GM18505 (cell line): ENCODE data around the gene NCS1.

Source experiments
- ATAC-seq: cut with Tn5 transposase; IDR thresholded peaks from one replicate; pipeline ENCODE4 v1.9.1; 2021; ENCODE audit not compliant: unreplicated experiment
- POLR2A ChIP-seq: IDR thresholded peaks from 4 replicates; pipeline ENCODE4 v1.6.1; 2011; ENCODE audit warnings: borderline replicate concordance; ENCODE audit not compliant: insufficient read depth, insufficient read length; ENCODE audit errors: extremely low read depth

NCS1 gene

GRCh38 chr9:130172161-130172857 is at the start of gene NCS1:
Gene NCS1 (plus strand): TSS chr9:130172404. CDS start chr9:130172664, 260 bp downstream.
- no peak for ATAC-seq
- no peak for TF ChIP-seq POLR2A

- TF ChIP-seq POLR2A: no peak
- no peak for ATAC-seq
Measured at GRCh38 chr9:130122456-130122855, 49.7 kb upstream of the NCS1 start.

- TF ChIP-seq POLR2A: no peak
- ATAC-seq: no peak
Measured at GRCh38 chr9:130124085-130124860, 47.9 kb upstream of the NCS1 start.

- TF ChIP-seq POLR2A: no peak
- ATAC-seq: no peak
Measured at GRCh38 chr9:130126721-130127433, 45.3 kb upstream of the NCS1 start.

DNA sequence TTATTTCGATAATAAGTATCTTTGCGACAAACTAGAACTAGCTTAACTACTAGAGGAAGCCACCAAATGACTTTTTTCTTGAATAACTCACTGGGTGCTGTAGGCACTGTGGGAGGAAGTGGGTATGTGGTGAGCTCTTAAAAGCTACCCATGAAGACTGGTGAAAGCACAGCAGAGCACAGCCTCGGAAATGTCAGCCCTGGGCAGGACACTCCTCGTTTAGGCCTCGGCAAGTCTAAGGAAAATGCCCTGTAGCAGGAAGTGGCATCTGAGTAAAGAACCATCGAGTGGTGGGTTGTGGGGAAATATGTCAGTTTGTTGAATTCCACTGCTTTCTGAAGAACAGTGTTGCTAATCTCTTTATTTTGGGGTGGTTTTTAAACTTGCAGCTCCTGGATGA is 44.0 kb upstream of the NCS1 start:
- TF ChIP-seq POLR2A: peak; percentile 40
- ATAC-seq: peak; percentile 63

DNA sequence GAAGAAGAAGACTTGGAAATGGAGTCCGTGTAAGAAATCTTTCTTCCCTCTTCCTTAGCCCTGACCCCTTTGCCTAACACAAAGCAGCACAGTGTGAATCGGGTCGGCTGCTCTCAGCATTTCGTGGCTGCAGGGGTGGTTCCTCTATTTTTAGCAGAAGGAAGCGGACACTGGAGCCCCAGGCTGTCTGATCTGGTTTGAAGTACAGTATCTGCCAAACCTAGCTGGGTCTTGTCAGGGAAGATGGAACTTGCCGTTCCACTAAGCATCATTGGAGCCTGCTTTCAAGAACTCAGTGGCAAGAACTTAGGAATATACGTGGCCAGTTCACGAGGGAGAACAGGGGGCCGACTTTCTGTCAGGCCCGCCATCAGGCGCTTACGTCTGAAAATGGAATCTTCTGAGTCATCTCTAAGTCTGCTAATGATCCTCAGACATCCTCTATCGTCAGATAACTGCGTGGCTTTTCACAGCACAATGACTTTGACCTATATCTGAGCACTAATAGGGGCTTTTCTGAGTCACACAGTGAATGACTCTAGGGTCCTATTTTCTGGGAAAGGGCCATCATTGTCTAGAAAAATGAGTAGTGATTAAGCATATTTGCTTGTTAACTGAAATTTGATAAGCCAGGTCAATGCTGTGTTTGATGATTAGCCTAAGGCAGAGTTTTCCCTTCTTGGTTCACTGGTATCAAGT is 43.3 kb upstream of the NCS1 start:
- peak; percentile 58 for ATAC-seq

DNA sequence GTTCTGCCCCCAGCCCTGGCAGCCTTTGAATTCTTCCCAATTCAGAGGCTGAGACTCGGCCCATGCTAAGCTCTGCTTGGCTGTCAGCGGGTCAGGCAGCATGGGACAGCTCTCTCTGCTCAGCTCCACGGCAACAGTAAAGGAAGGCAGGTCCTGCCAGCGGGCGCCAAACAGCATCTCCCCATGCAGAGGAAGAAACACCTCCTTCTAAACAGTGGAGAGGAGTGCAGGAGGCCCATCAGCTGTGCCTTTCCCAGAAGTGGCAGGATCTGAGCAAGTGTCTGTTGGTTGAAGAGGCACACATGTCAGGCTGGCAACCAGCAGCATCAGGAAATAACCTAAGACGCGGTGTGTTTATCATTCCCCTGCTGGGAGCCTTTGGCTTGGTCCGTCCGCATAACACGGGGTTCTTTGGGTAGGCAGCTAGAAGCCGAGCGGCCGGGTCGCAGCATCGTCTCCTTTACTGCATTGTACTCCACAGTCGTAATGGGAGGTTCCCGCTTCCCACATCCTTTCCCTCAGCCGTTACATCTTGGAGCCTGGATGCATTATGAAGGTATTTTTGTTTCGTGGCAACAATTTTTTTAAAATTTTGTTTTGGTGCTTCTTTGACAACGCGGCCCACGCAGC is 42.7 kb upstream of the NCS1 start:
- ATAC-seq: no peak
- TF ChIP-seq POLR2A: no peak

More for the DNA sequence above, 43.3 kb upstream of the NCS1 start:
- TF ChIP-seq POLR2A: peak; percentile 32

GRCh38 chr9:130132746-130133145 is 39.5 kb upstream of the NCS1 start:
- no peak for TF ChIP-seq POLR2A
- ATAC-seq: no peak

- TF ChIP-seq POLR2A: no peak
- ATAC-seq: no peak
Measured at GRCh38 chr9:130137081-130137640, 35.0 kb upstream of the NCS1 start.

DNA sequence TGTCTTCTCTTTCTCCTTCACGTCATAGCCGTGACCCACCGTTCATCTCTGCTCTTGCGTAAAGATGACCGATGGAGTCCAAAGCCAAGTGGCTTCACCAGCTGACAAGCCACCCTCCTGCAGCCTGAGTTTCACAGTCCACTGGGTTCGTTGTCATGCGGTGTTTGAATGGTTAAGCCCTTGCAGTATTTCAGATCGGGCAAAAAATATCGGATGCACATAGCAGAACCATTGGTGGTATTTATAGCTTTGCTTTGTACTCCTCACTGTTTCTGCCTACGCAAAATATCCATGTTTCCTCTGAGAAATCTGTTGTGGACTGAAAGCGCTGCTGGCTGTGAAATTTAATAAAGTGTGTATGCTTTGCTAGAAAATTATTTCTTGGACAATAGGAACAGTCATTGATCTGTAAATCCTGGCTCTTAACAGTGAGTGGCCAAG is 34.5 kb upstream of the NCS1 start:
- no peak for TF ChIP-seq POLR2A
- no peak for ATAC-seq

DNA sequence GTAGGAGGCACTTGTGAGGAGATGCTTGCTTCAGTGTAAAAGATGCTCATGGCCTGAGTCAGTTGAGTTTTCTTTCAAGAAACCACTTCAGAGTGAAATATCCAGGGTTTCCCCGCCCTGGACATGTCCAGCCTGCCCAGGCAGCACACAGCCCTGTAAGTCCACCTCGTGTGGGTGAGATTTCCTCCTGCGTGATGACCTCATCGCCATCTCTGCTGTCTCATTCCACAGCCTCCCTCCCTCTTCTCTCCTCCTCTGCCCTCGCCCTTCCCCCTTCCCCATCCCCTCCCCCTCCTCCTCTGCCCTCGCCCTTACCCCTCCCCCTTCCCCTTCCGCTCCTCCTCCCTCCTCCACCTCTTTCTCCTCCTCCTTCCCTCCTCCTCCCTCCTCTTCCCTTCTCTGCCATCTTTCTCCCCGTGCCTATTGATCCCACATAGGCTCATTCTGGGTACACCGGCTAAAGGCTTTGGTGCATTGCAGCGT is 34.0 kb upstream of the NCS1 start:
- ATAC-seq: no peak
- no peak for TF ChIP-seq POLR2A

DNA sequence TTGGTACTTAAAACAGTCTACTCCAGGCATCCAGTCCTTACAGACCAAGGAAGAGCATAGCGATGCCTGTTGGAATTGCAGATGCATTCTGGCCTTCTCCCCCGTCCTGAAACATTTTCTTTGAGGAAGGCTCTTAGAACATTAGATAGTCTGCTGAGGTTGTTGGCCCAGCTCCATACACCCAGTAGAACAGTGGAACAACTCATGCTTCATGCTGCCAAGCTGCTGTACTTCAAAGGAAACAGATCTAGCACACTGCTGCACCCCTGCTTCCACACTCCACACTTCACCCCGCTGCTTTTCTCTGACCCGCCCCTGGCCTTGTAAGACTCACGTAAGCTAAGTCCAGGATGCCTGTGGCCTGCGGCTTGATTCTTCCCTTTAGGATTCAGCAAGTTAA is 33.4 kb upstream of the NCS1 start:
- TF ChIP-seq POLR2A: no peak
- no peak for ATAC-seq
